NCI-H748 treated with DMSO at 0.1 percent for 48 hours (cell line): Measurements from ENCODE around the gene TNS1.

ENCODE experiments used
- DNase-seq: peaks from one replicate; lab custom pipeline; 2025; lab: John Stamatoyannopoulos, UW

Gene TNS1

GRCh38 chr2:217980036-217980435 is 22.8 kb downstream of the TNS1 start:
- DNase-seq = no peak

- DNase-seq = no peak
These were observed 23.5 kb downstream of the TNS1 start for GRCh38 chr2:217979151-217979811.

- DNase-seq = no peak
These were observed 24.2 kb downstream of the TNS1 start for GRCh38 chr2:217978536-217979150.

GRCh38 chr2:217977840-217978535 is 24.8 kb downstream of the TNS1 start:
- no peak for DNase-seq

GRCh38 chr2:217976301-217976700 is 26.5 kb downstream of the TNS1 start:
- no peak for DNase-seq

- DNase-seq = no peak
These were observed 27.2 kb downstream of the TNS1 start for GRCh38 chr2:217975626-217976025.

DNA sequence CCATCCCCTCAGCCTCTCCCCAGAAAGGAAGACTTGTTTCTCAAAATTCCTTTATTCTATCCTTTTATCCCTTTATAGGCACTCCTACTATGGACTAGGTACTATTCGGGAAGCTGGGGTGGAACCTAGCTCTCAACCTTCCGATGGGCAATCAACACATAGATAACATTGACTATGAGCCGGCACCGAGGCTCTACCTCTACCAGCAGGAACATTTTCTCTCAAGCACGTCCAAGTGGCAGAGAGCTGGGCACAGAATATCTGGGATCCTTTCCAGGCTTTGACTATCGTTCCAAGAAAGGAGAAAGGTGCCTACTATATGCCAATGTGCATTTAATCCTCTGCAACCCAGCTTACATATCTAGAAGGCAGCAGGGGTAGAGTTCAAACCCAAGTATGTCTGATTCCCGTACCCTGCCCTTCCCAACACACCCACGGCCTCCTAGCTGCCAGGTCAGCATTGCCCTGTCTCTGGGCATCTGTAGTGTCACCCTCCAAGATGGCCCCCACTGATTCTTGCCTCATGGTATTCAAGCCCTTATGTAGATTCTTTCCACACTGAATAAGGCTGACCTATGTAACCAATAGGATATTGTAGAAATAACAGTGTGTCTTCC is 28.3 kb downstream of the TNS1 start:
- DNase-seq = no peak

- DNase-seq = no peak
These were observed 29.6 kb downstream of the TNS1 start for GRCh38 chr2:217973008-217973787.

DNA sequence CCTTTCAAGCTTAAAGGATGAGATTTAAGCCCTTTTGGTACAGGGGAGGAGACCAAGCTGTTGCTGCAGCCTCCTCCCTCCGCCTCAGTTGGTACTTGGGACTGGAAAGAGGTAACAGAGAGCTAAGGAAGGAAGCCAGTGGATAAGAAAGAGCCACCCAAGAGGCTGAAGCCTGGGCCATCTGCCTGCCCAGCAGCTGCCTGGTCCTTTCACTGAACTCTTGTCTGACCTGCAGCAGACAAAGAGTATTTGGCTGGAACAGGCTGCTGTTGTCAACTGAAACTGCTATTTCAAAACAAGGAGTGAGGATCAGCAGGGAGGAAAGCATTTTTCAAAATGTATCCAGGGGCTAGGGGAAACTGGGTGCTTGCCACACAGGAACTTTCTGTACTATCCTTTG is 30.3 kb downstream of the TNS1 start:
- DNase-seq = no peak

- no peak for DNase-seq
These were observed 30.8 kb downstream of the TNS1 start for GRCh38 chr2:217972037-217972436.

DNA sequence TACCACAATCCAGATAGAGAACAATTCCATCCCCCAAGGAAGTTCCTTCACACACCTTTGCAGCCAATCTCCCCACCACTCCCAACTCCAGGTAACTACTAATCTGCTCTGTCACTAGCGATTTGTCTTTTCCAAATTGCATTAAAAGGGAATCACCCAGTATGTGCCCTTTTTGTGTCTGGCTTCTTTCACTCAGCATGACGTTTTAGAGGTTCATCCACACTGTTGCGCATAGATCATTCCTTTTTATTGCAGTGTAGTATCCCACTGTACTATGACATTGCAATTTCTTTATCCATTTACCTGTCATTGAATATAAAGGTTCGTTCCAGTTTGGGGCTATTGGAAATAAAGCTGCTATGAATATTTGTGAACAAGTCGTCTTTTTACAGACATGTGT is 31.6 kb downstream of the TNS1 start:
- DNase-seq = no peak

DNA sequence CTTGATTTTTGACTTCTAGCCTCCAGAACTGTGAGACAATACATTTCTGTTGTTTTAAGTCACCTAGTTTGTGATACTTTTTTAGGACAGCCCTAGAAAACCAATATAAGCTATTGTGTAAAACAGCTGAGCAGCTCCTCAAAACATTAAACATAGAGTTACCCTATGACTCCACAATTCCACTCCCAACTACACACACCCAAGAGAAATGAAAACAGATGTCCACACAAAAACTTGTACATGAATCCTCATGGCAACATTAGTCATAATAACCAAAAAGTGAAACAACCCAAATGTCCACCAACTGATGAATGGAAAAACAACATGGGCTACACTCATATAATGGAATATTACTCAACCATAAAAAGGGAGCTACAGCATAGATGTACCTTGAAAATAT is 32.6 kb downstream of the TNS1 start:
- DNase-seq = no peak

- no peak for DNase-seq
These were observed 33.2 kb downstream of the TNS1 start for GRCh38 chr2:217969588-217969987.

- no peak for DNase-seq
These were observed 34.8 kb downstream of the TNS1 start for GRCh38 chr2:217968023-217968422.

- DNase-seq = no peak
These were observed 36.2 kb downstream of the TNS1 start for GRCh38 chr2:217966423-217967070.

- DNase-seq = no peak
These were observed 38.3 kb downstream of the TNS1 start for GRCh38 chr2:217964275-217965161.

- DNase-seq = no peak
These were observed 42.4 kb downstream of the TNS1 start for GRCh38 chr2:217960351-217960750.

DNA sequence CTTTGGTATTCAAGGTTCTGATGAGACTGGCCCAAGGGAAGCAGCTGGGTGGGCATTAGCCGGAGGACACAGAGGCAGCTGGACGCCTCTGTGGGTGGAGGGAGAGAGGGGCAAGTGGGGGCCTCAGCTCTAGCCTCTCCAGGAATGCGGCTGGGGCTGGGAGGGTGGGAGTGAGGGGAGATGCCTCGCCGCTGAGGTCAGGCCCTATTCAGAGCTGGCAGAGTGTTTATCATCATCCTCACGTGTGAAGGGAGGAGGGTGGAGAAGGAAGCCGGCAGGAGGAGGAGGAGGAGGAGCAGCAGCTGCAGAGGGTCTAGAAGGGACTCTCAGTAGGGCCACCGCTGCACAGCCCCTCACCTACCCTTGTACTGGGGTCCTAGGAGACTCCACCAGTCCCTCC is 43.1 kb downstream of the TNS1 start:
- no peak for DNase-seq

- no peak for DNase-seq
These were observed 43.9 kb downstream of the TNS1 start for GRCh38 chr2:217958884-217959225.

GRCh38 chr2:217958206-217958883 is 44.5 kb downstream of the TNS1 start:
- no peak for DNase-seq
